Esophagus squamous epithelium (tissue), 4 donors: ENCODE measurements around the gene IPCEF1.

Experiments
- POLR2A ChIP-seq, 4 donors: fragments of 450-650 bp; IDR thresholded peaks; one replicate each; pipeline ENCODE4 v1.6.1; 2017; ENCODE audit warnings: antibody characterized with exemption in 4 of 4, mild to moderate bottlenecking in 4 of 4, moderate library complexity in 3 of 4
- TF ChIP-seq, protein P1 (sequence below), 6 experiments: fragments of 450-650 bp in 4 of 6; fragments of 200-600 bp in 2 of 6; sonication (generic) in 2 of 6; IDR thresholded peaks; one replicate each; pipeline ENCODE4 v1.5.1; 2016 to 2019; ENCODE audit warnings: antibody characterized with exemption in 6 of 6, mild to moderate bottlenecking in 4 of 6, moderate library complexity in 4 of 6

DNA sequence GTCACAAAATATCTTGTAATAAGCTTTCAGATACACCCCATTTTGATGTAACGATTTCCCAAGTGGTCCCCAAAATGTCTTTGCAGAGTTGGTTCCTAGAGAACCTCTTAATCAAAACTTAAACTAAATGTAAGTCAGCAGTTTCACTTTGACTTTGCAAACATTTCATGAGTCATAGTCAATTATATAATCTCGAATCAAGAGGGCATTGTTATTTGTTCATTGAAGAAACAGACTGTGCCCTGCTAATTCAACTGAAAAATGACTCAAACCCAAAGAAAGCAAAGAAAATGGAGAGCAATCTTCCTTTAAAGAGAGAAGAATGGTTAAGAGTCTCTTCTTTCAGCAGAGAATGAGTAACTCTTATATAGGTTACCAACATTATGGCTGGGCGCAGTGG is 58.3 kb downstream of the IPCEF1 start:
- TF ChIP-seq, protein P1, sequence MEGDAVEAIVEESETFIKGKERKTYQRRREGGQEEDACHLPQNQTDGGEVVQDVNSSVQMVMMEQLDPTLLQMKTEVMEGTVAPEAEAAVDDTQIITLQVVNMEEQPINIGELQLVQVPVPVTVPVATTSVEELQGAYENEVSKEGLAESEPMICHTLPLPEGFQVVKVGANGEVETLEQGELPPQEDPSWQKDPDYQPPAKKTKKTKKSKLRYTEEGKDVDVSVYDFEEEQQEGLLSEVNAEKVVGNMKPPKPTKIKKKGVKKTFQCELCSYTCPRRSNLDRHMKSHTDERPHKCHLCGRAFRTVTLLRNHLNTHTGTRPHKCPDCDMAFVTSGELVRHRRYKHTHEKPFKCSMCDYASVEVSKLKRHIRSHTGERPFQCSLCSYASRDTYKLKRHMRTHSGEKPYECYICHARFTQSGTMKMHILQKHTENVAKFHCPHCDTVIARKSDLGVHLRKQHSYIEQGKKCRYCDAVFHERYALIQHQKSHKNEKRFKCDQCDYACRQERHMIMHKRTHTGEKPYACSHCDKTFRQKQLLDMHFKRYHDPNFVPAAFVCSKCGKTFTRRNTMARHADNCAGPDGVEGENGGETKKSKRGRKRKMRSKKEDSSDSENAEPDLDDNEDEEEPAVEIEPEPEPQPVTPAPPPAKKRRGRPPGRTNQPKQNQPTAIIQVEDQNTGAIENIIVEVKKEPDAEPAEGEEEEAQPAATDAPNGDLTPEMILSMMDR (IDR thresholded peaks at IDR 0.05), result no peak
- TF ChIP-seq POLR2A (IDR thresholded peaks at IDR 0.05), result no peak
